IPS DF 6.9 (cell line): ENCODE measurements around the gene DDX27.

Experiments
- DNase-seq: peaks from one replicate; pipeline ENCODE4 v3.0.0-alpha.2; 2013; ENCODE audit warnings: low read depth, low spot score
- H3K27ac ChIP-seq: one replicate; pipeline ENCODE4 v1.5.1; 2013; ENCODE audit warnings: low read length, control low read depth
- H3K27me3 ChIP-seq: 2 replicates; pipeline ENCODE4 v1.6.1; 2013; ENCODE audit warnings: mild to moderate bottlenecking, low read length; ENCODE audit not compliant: control insufficient read depth, insufficient read depth
- H3K36me3 ChIP-seq: 2 replicates; pipeline ENCODE4 v1.6.1; 2013; ENCODE audit warnings: low read length; ENCODE audit not compliant: control insufficient read depth, insufficient read depth
- H3K4me1 ChIP-seq: 2 replicates; pipeline ENCODE4 v1.6.1; 2013; ENCODE audit warnings: low read length; ENCODE audit not compliant: control insufficient read depth, insufficient read depth
- H3K4me3 ChIP-seq: 2 replicates; pipeline ENCODE4 v1.5.1; 2013; ENCODE audit warnings: mild to moderate bottlenecking, low read length
- H3K9me3 ChIP-seq: 2 replicates; pipeline ENCODE4 v1.6.1; 2013; ENCODE audit warnings: low read length, inconsistent platforms; ENCODE audit not compliant: control insufficient read depth, insufficient read depth
- WGBS: extraction: QIAGEN DNeasy Blood & Tissue Kit; methylation state at CpG from one replicate; pipeline ENCODE4 v1.1.7; 2013; ENCODE audit warnings: mixed read lengths, missing lambda C conversion rate; ENCODE audit not compliant: insufficient read length, insufficient coverage; 5-methylcytosine and 5-hydroxymethylcytosine counted together

DDX27 gene

DNA sequence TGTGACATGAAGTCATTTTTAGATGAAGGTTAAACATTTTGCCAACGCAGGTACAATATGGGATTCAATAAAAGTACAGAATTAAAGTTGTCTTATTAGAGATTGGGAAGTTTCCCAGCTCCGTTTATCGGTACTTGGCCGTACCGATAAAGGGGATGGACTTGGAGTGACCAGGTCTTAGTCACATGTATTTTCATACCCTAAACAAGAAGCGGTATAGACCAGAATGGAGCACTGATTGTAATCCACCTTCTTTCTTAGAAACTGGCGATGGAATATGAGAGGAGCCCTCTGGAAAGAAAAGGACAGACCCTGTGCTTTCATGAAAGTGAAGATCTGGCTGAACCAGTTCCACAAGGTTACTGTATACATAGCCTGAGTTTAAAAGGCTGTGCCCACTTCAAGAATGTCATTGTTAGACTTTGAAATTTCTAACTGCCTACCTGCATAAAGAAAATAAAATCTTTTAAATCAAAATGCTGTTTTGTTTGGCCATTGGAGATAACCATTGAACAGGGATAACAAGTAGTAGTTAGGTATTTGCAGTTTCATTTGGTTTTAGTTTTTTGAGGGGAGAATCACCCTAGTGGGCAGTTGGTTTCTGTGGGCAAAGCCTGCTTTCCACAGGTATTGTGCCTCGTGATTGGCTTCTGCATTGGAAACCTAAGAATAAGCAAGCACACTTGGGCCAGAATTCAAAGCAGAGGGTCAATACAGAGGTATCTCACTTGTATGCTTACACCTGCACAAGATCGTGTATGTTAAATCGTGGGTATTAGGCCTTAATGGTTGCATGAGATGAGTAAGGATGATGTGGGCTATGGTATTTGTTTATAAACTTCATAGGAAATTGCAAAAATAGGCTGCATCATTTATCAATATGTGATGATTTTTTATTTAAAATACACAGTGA, 69.8 kb downstream of the DDX27 start:
- Histone ChIP-seq H3K9me3 (no peaks in the 10 kb centered on the region), H3K4me3 (no peak overlapping the region), H3K4me1 (no peaks in the 10 kb centered on the region), H3K27ac (no peak overlapping the region), H3K36me3 (peaks cover 45% of the 10 kb centered on the region; the same call in 1 of the 2 replicates), H3K27me3 (no peaks in the 10 kb centered on the region)
- no CpG with 5 or more reads among the region's 10 CpGs for WGBS
- DNase-seq: no peak

DNA sequence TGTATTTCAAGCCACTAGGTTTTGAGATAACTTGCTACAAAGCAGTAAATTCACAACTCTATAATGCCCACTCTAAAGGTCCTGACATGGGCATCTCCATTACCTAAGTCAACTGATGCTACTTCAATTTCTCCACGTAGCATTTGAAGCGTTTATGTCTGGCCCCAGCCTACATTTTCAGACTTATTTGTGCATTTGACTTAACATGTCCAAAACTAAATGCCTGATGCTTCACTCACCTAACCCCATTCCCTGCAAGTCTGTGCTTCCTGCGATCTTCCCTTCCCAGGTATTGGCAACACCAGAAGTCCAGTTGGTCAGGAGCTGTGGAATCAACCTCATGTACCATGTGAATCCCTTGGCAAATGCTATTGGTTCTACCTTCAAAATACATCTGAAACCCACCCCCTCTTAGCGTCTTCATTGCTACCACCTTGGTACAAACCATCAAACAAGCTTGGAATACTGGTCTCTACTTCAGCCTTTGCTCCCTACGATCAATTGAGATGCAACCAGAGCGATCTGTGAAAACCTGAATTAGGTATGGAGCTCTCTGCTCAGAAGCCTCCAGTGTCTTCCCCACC, 71.5 kb downstream of the DDX27 start:
- no CpG with 5 or more reads among the region's 6 CpGs for WGBS

DNA sequence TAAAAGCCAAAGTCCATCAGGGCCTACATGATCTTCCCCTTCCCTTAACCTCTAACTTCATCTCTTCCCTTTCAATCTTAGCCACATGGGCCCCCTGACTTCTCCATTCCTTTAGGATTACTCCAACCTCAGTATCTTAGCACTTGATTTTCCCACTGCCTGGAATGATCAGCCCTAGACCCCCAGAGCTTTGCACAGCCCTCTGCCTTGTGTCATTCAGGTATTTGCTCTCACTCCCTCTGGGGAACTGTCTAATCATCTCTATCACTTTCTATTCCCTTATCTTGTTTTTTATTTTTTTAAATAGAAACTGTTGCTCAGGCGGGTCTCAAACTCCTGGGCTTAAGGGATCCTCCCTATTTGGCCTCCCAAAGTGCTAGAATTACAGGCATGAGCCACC, 72.0 kb downstream of the DDX27 start:
- Histone ChIP-seq H3K36me3 (peaks cover 31% of the 10 kb centered on the region; the same call in 1 of the 2 replicates), H3K27ac (no peak overlapping the region), H3K9me3 (no peaks in the 10 kb centered on the region), H3K4me3 (no peak overlapping the region), H3K4me1 (no peaks in the 10 kb centered on the region), H3K27me3 (no peaks in the 10 kb centered on the region)
- WGBS: no CpG with 5 or more reads among the region's 1 CpG
- DNase-seq: no peak

More for the DNA sequence above, 71.5 kb downstream of the DDX27 start:
- Histone ChIP-seq H3K4me3 (no peak overlapping the region), H3K27ac (no peak overlapping the region), H3K36me3 (peaks cover 36% of the 10 kb centered on the region; the same call in 1 of the 2 replicates), H3K4me1 (no peaks in the 10 kb centered on the region), H3K27me3 (no peaks in the 10 kb centered on the region), H3K9me3 (no peaks in the 10 kb centered on the region)
- DNase-seq: no peak

DNA sequence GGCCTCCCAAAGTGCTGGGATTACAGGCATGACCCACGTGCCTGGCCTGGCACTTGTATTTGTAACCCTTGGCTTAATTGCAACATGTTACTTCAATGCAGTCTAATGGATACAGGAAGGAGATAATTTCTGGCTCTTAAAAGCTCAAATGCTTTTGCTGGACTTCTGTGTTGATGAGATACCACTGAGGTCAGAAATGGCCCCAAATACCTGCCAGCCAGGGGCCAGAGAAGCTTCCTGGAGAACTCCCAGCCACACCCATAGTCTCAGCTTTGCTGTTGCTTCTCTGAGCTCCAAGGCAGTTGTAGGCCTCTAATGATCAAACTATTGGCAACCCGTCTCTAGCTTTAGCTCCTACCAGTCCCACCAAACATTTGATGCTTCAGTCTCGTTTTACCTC, 72.8 kb downstream of the DDX27 start:
- Histone ChIP-seq H3K27me3 (no peaks in the 10 kb centered on the region), H3K27ac (no peak overlapping the region)
- no CpG with 5 or more reads among the region's 3 CpGs for WGBS

DNA sequence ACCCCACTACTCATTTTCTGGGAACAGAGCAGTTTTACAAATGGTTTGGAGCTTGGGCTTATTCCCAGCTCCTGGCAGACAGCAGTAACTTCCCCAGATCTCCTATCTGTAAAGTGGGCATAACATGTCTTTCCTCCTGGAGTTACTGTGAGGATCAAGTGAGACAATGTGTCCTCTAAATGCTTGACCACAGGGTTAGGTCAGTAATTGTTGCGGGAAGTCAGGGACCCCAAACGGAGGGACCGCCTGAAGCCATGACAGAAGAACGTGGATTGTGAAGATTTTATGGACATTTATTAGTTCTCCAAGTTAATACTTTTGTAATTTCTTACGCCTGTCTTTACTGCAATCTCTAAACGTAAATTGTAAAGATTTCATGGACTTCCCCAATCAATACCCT, 73.9 kb downstream of the DDX27 start:
- no CpG with 5 or more reads among the region's 6 CpGs for WGBS
- H3K4me1 ChIP-seq: peaks cover 2% of the 10 kb centered on the region
- no peak overlapping the region for H3K4me3 ChIP-seq
- no peaks in the 10 kb centered on the region for H3K27me3 ChIP-seq
- DNase-seq: no peak
- H3K27ac ChIP-seq: no peak overlapping the region
- H3K9me3 ChIP-seq: no peaks in the 10 kb centered on the region
- H3K36me3 ChIP-seq: peaks cover 16% of the 10 kb centered on the region; the same call in 1 of the 2 replicates

More for the DNA sequence above, 72.8 kb downstream of the DDX27 start:
- DNase-seq: no peak
- no peak overlapping the region for H3K4me3 ChIP-seq
- peaks cover 24% of the 10 kb centered on the region; the same call in 1 of the 2 replicates for H3K36me3 ChIP-seq
- no peaks in the 10 kb centered on the region for H3K9me3 ChIP-seq
- H3K4me1 ChIP-seq: no peaks in the 10 kb centered on the region
